PFSK-1 (cell line): Measurements from ENCODE around the gene NUTM2F.

ENCODE experiments used
- FOXP2 ChIP-seq: optimal IDR thresholded peaks from 2 replicates; pipeline ENCODE3; 2011; ENCODE audit warnings: borderline replicate concordance, control low read depth, inconsistent platforms; ENCODE audit not compliant: insufficient read depth; ENCODE audit errors: extremely low read length, extremely low read depth
- POLR2AphosphoS5 ChIP-seq: IDR thresholded peaks from 2 replicates; pipeline ENCODE4 v1.6.1; 2012; ENCODE audit warnings: low read depth, mild to moderate bottlenecking, control low read depth, low read length, moderate library complexity
- REST ChIP-seq, 2 experiments: IDR thresholded peaks; 2 replicates each; pipeline versions ENCODE4 v1.6.1 to v1.8.0; 2011 to 2012; ENCODE audit warnings: low read depth in 2 of 2, low read length in 2 of 2, control low read depth in 1 of 2, inconsistent platforms in 1 of 2, mild to moderate bottlenecking in 1 of 2, moderate library complexity in 1 of 2; ENCODE audit not compliant: insufficient read depth in 1 of 2
- SIN3A ChIP-seq: IDR thresholded peaks from 2 replicates; pipeline ENCODE4 v1.6.1; 2012; ENCODE audit warnings: mild to moderate bottlenecking, low read length, moderate library complexity, borderline replicate concordance; ENCODE audit not compliant: insufficient read depth
- TAF1 ChIP-seq: IDR thresholded peaks from 2 replicates; pipeline ENCODE4 v1.6.1; 2012; ENCODE audit warnings: low read length, control low read depth, borderline replicate concordance; ENCODE audit not compliant: insufficient read depth

Gene NUTM2F

GRCh38 chr9:94298949-94299599, 29.4 kb downstream of the NUTM2F start:
- no peak for TF ChIP-seq FOXP2
- no peak for TF ChIP-seq POLR2AphosphoS5
- no peak for TF ChIP-seq TAF1
- no peak for TF ChIP-seq SIN3A
- no peak for TF ChIP-seq REST (IDR thresholded peaks at IDR 0.05; ENCODE audit: insufficient read depth in 1 of 2, low read depth in 2 of 2, low read length in 2 of 2)

GRCh38 chr9:94289691-94290090, 38.8 kb downstream of the NUTM2F start:
- no peak for TF ChIP-seq TAF1
- TF ChIP-seq POLR2AphosphoS5: no peak
- TF ChIP-seq SIN3A: no peak
- no peak for TF ChIP-seq FOXP2
- TF ChIP-seq REST (IDR thresholded peaks at IDR 0.05; ENCODE audit: insufficient read depth in 1 of 2, low read depth in 2 of 2, low read length in 2 of 2): no peak

GRCh38 chr9:94287877-94288513, 40.4 kb downstream of the NUTM2F start:
- TF ChIP-seq REST (IDR thresholded peaks at IDR 0.05; ENCODE audit: insufficient read depth in 1 of 2, low read depth in 2 of 2, low read length in 2 of 2) (no peak), SIN3A (no peak), POLR2AphosphoS5 (no peak), TAF1 (no peak), FOXP2 (no peak)

- TF ChIP-seq POLR2AphosphoS5 (no peak), REST (IDR thresholded peaks at IDR 0.05; ENCODE audit: insufficient read depth in 1 of 2, low read depth in 2 of 2, low read length in 2 of 2) (no peak), TAF1 (no peak), SIN3A (no peak), FOXP2 (no peak)
Observed at GRCh38 chr9:94286116-94286515, 42.3 kb downstream of the NUTM2F start.
